ENCODE measurements around the gene ZBTB34. TPM values are rescaled to one million over a fixed set of nuclear protein-coding genes. Genes with fewer than 3 reads are reported as not detected.
A peak's percentile ranks its signal among the peaks of the same experiment; 100 is the strongest.

ZBTB34 gene
- total RNA-seq, 1 experiment from 2014 or later: 1.6 TPM

GRCh38 chr9:126886034-126886822 lies 25.8 kb downstream of the ZBTB34 start:
- H3K4me1 ChIP-seq (ENCODE audit: insufficient read depth, low read length): no peaks in the 10 kb centered on the region
- H3K9me3 ChIP-seq (ENCODE audit: low read length): no peaks in the 10 kb centered on the region
- no peak overlapping the region for H3K27ac ChIP-seq (ENCODE audit: low read length)
- intact Hi-C loops (cut with micrococcal nuclease): no loop called here
- H4K20me1 ChIP-seq (ENCODE audit: low read length): no peaks in the 10 kb centered on the region
- BruUV-seq (replicated peaks): no TSS peak
- H3K27me3 ChIP-seq (ENCODE audit: low read length): no peaks in the 10 kb centered on the region
- POLR2A ChIA-PET (ENCODE audit: unreplicated experiment): no interaction called here
- H3K79me2 ChIP-seq (ENCODE audit: low read length): no peaks in the 10 kb centered on the region
- CTCF ChIA-PET: no interaction called here
- H2AFZ ChIP-seq (ENCODE audit: low read length): no peak overlapping the region
- H3K9ac ChIP-seq (ENCODE audit: low read length): no peak overlapping the region
- no peaks in the 10 kb centered on the region for H3K36me3 ChIP-seq (ENCODE audit: low read depth, low read length)
- no peaks in the 10 kb centered on the region for H3F3A ChIP-seq (ENCODE audit: low read length, unreplicated experiment)
- DNase-seq: no peak
- H3K4me2 ChIP-seq (ENCODE audit: low read length): no peak overlapping the region
- H3K9me2 ChIP-seq (replicated peaks; ENCODE audit: low read length): no peaks in the 10 kb centered on the region
- no peak for ATAC-seq
- TF ChIP-seq, protein P1, sequence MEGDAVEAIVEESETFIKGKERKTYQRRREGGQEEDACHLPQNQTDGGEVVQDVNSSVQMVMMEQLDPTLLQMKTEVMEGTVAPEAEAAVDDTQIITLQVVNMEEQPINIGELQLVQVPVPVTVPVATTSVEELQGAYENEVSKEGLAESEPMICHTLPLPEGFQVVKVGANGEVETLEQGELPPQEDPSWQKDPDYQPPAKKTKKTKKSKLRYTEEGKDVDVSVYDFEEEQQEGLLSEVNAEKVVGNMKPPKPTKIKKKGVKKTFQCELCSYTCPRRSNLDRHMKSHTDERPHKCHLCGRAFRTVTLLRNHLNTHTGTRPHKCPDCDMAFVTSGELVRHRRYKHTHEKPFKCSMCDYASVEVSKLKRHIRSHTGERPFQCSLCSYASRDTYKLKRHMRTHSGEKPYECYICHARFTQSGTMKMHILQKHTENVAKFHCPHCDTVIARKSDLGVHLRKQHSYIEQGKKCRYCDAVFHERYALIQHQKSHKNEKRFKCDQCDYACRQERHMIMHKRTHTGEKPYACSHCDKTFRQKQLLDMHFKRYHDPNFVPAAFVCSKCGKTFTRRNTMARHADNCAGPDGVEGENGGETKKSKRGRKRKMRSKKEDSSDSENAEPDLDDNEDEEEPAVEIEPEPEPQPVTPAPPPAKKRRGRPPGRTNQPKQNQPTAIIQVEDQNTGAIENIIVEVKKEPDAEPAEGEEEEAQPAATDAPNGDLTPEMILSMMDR (conservative IDR thresholded peaks at IDR 0.05; ENCODE audit: low read depth, low read length): no peak
- TF ChIP-seq EZH2 (IDR thresholded peaks at IDR 0.05; ENCODE audit: low read length, unreplicated experiment) (no peak), EZH2phosphoT487 (IDR thresholded peaks at IDR 0.05; ENCODE audit: borderline replicate concordance, low read length) (no peak)
- no peak overlapping the region for H3K4me3 ChIP-seq (ENCODE audit: low read length)

- H3K36me3 ChIP-seq (ENCODE audit: low read depth, low read length): no peaks in the 10 kb centered on the region
- H3K9me3 ChIP-seq (ENCODE audit: low read length): no peaks in the 10 kb centered on the region
- no peaks in the 10 kb centered on the region for H3K79me2 ChIP-seq (ENCODE audit: low read length)
- no TSS peak for BruUV-seq (replicated peaks)
- H3K4me2 ChIP-seq (ENCODE audit: low read length): no peak overlapping the region
- H3K4me1 ChIP-seq (ENCODE audit: insufficient read depth, low read length): 0 out of 2 replicates have a peak, but pooled peaks cover 2% of the 10 kb centered on the region
- DNase-seq (no peak), ATAC-seq (no peak)
- no peaks in the 10 kb centered on the region for H3K9me2 ChIP-seq (replicated peaks; ENCODE audit: low read length)
- POLR2A ChIA-PET (ENCODE audit: unreplicated experiment): no interaction called here
- intact Hi-C loops (cut with micrococcal nuclease): no loop called here
- no peak overlapping the region for H2AFZ ChIP-seq (ENCODE audit: low read length)
- H3K27me3 ChIP-seq (ENCODE audit: low read length): no peaks in the 10 kb centered on the region
- CTCF ChIA-PET: no interaction called here
- no peaks in the 10 kb centered on the region for H4K20me1 ChIP-seq (ENCODE audit: low read length)
- H3K9ac ChIP-seq (ENCODE audit: low read length): no peak overlapping the region
- no peak overlapping the region for H3K4me3 ChIP-seq (ENCODE audit: low read length)
- TF ChIP-seq EZH2 (IDR thresholded peaks at IDR 0.05; ENCODE audit: low read length, unreplicated experiment) (no peak), EZH2phosphoT487 (IDR thresholded peaks at IDR 0.05; ENCODE audit: borderline replicate concordance, low read length) (no peak)
- TF ChIP-seq, protein P1 (conservative IDR thresholded peaks at IDR 0.05; ENCODE audit: low read depth, low read length): no peak
- no peak overlapping the region for H3K27ac ChIP-seq (ENCODE audit: low read length)
- no peaks in the 10 kb centered on the region for H3F3A ChIP-seq (ENCODE audit: low read length, unreplicated experiment)
These were observed 26.5 kb downstream of the ZBTB34 start for GRCh38 chr9:126886897-126887296.

DNA sequence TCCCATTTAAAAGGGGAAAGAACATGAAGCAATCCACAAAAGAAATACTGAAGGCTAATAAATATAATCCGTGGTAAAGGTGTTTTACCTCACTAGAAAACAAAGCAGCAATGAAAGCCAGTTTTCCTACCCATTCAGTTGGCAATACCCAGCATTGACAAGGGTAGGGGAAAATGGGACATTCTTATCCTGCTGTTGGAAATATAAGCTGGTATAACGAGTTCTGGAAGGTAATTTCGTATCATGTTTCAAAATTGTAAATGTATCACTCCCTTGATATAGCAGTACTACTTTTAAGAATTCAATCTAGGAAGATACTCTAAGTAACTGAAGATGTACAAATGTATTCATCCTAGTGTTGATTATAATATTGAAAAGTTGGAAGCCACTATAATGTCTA lies 31.2 kb downstream of the ZBTB34 start:
- H3K36me3 ChIP-seq (ENCODE audit: low read depth, low read length): no peaks in the 10 kb centered on the region
- no peak overlapping the region for H3K9ac ChIP-seq (ENCODE audit: low read length)
- H4K20me1 ChIP-seq (ENCODE audit: low read length): no peaks in the 10 kb centered on the region
- H2AFZ ChIP-seq (ENCODE audit: low read length): no peak overlapping the region
- 0 out of 2 replicates have a peak, but pooled peaks cover 4% of the 10 kb centered on the region for H3K4me1 ChIP-seq (ENCODE audit: insufficient read depth, low read length)
- TF ChIP-seq EZH2phosphoT487 (IDR thresholded peaks at IDR 0.05; ENCODE audit: borderline replicate concordance, low read length) (no peak), EZH2 (IDR thresholded peaks at IDR 0.05; ENCODE audit: low read length, unreplicated experiment) (no peak)
- TF ChIP-seq, protein P1 (conservative IDR thresholded peaks at IDR 0.05; ENCODE audit: low read depth, low read length): no peak
- peak overlapping the region; percentile 19; the same call in 1 of the 2 replicates for H3K4me2 ChIP-seq (ENCODE audit: low read length)
- CTCF ChIA-PET: no interaction called here
- no peaks in the 10 kb centered on the region for H3K9me2 ChIP-seq (replicated peaks; ENCODE audit: low read length)
- no peaks in the 10 kb centered on the region for H3K9me3 ChIP-seq (ENCODE audit: low read length)
- H3K27me3 ChIP-seq (ENCODE audit: low read length): no peaks in the 10 kb centered on the region
- DNase-seq: peak; percentile 57
- BruUV-seq (replicated peaks): no TSS peak
- H3F3A ChIP-seq (ENCODE audit: low read length, unreplicated experiment): no peaks in the 10 kb centered on the region
- H3K79me2 ChIP-seq (ENCODE audit: low read length): no peaks in the 10 kb centered on the region
- no peak; the same call in 1 of the 2 replicates for ATAC-seq
- intact Hi-C loops (cut with micrococcal nuclease): no loop called here
- H3K4me3 ChIP-seq (ENCODE audit: low read length): no peak overlapping the region
- H3K27ac ChIP-seq (ENCODE audit: low read length): no peak overlapping the region
- POLR2A ChIA-PET (ENCODE audit: unreplicated experiment): no interaction called here

All from PC-3 (cell line).